Measurements from ENCODE around the gene STIM2. TPM values are rescaled to one million over a fixed set of nuclear protein-coding genes. Genes with fewer than 3 reads are reported as not detected.

Gene STIM2
- total and polyA plus RNA-seq, 2 of the 4 experiments (the other 2 are of a cell fraction) = 16.1 to 27.6 TPM

GRCh38 chr4:26950446-26950845 lies 89.8 kb downstream of the STIM2 start:
- peaks cover 4% of the 10 kb centered on the region; the same call in 1 of the 2 replicates for H3K9me3 ChIP-seq (ENCODE audit: control insufficient read depth, insufficient read depth, low read length)
- H4K5ac ChIP-seq (ENCODE audit: low read depth, low read length) = no peak overlapping the region
- no peak overlapping the region for H2BK15ac ChIP-seq (ENCODE audit: low read depth, low read length)
- H3K36me3 ChIP-seq (ENCODE audit: control insufficient read depth, insufficient read depth, low read length) = no peaks in the 10 kb centered on the region
- no peaks in the 10 kb centered on the region for H4K20me1 ChIP-seq (ENCODE audit: insufficient read depth, low read length)
- H2AK9ac ChIP-seq (replicated peaks; ENCODE audit: low read depth, low read length, poor library complexity) = no peak overlapping the region
- no peak overlapping the region for H2AK5ac ChIP-seq (ENCODE audit: low read depth, low read length)
- no TSS peak for BruUV-seq (replicated peaks)
- no peak overlapping the region for H4K8ac ChIP-seq (ENCODE audit: low read depth in 2 of 2, low read length in 2 of 2)
- no peak for DNase-seq
- H3K27me3 ChIP-seq (ENCODE audit: control insufficient read depth, insufficient read depth, low read length) = no peaks in the 10 kb centered on the region
- no peak overlapping the region for H3K18ac ChIP-seq (ENCODE audit: low read depth, low read length)
- no peak for ATAC-seq (ENCODE audit: low read depth)
- TF ChIP-seq RCOR1 (IDR thresholded peaks at IDR 0.05; ENCODE audit: insufficient replicate concordance, low read length) (no peak), MXI1 (IDR thresholded peaks at IDR 0.05; ENCODE audit: borderline replicate concordance, low read depth, low read length) (no peak), RFX5 (IDR thresholded peaks at IDR 0.05; ENCODE audit: low read depth, low read length) (no peak), POLR2A (IDR thresholded peaks at IDR 0.05; ENCODE audit: low read depth, low read length) (no peak), FOS (IDR thresholded peaks at IDR 0.05; ENCODE audit: low read depth, low read length) (no peak), CHD1 (IDR thresholded peaks at IDR 0.05; ENCODE audit: low read depth, low read length) (no peak), CTCF (conservative IDR thresholded peaks at IDR 0.05; ENCODE audit: low read depth, low read length) (no peak), MAZ (IDR thresholded peaks at IDR 0.05; ENCODE audit: borderline replicate concordance, low read depth, low read length) (no peak), ELK1 (IDR thresholded peaks at IDR 0.05; ENCODE audit: borderline replicate concordance, low read depth, low read length) (no peak), RAD21 (IDR thresholded peaks at IDR 0.05; ENCODE audit: low read length) (no peak), MAFK (IDR thresholded peaks at IDR 0.05; ENCODE audit: low read depth, low read length) (no peak), BHLHE40 (IDR thresholded peaks at IDR 0.05; ENCODE audit: low read depth, low read length) (no peak), NFE2L2 (IDR thresholded peaks at IDR 0.05; ENCODE audit: low read depth, low read length) (no peak), CEBPB (IDR thresholded peaks at IDR 0.05; ENCODE audit: low read depth, low read length) (no peak), USF2 (IDR thresholded peaks at IDR 0.05; ENCODE audit: low read depth, low read length) (no peak), SMC3 (IDR thresholded peaks at IDR 0.05; ENCODE audit: low read depth, low read length) (no peak)
- dilution Hi-C loops (cut with HindIII; ENCODE audit: low sequenced_read_pairs, unreplicated experiment) (no loop called here), intact Hi-C loops (cut with micrococcal nuclease) (no loop called here), in situ Hi-C loops (cut with MboI; ENCODE audit: low sequenced_read_pairs) (no loop called here)
- H3K9ac ChIP-seq (ENCODE audit: low read depth, low read length) = no peak overlapping the region
- H4K91ac ChIP-seq (ENCODE audit: insufficient read depth, low read depth, low read length) = no peak overlapping the region
- no peaks in the 10 kb centered on the region; the same call in 1 of the 2 replicates for H3K9me1 ChIP-seq (ENCODE audit: insufficient read depth, low read length)
- no peak overlapping the region for H3K27ac ChIP-seq (ENCODE audit: insufficient read depth, low read length)
- no peak overlapping the region for H3K23ac ChIP-seq (ENCODE audit: low read depth, low read length)
- no peak overlapping the region for H3K56ac ChIP-seq (ENCODE audit: extremely low read depth, insufficient read depth, low read length)
- H2BK5ac ChIP-seq (ENCODE audit: low read depth, low read length, poor library complexity, severe bottlenecking) = no peak overlapping the region
- no peak overlapping the region for H3K14ac ChIP-seq (replicated peaks; ENCODE audit: low read depth, low read length)
- H2AFZ ChIP-seq (replicated peaks; ENCODE audit: low read length, poor library complexity) = no peak overlapping the region
- POLR2A ChIA-PET (ENCODE audit: unreplicated experiment) = no interaction called here
- no peak overlapping the region for H2BK120ac ChIP-seq (ENCODE audit: low read depth, low read length)
- H3K4me1 ChIP-seq (ENCODE audit: control insufficient read depth, insufficient read depth, low read length) = no peaks in the 10 kb centered on the region
- no peak overlapping the region for H3K4me3 ChIP-seq (ENCODE audit: insufficient read depth, low read depth, low read length)
- CTCF ChIA-PET = no interaction called here
- no peak overlapping the region for H3K4ac ChIP-seq (ENCODE audit: low read depth, low read length)
- no peak overlapping the region for H3K4me2 ChIP-seq (ENCODE audit: low read depth, low read length)
- no peak overlapping the region for H2BK20ac ChIP-seq (ENCODE audit: low read depth, low read length)
- H3K79me1 ChIP-seq (ENCODE audit: low read depth in 1 of 2, low read length in 2 of 2) = peaks cover 13 to 25% of the 10 kb centered on the region in 2 experiments; a peak in 3 of 4 replicates
